ENCODE measurements around the gene PHACTR2.

Gene PHACTR2

DNA sequence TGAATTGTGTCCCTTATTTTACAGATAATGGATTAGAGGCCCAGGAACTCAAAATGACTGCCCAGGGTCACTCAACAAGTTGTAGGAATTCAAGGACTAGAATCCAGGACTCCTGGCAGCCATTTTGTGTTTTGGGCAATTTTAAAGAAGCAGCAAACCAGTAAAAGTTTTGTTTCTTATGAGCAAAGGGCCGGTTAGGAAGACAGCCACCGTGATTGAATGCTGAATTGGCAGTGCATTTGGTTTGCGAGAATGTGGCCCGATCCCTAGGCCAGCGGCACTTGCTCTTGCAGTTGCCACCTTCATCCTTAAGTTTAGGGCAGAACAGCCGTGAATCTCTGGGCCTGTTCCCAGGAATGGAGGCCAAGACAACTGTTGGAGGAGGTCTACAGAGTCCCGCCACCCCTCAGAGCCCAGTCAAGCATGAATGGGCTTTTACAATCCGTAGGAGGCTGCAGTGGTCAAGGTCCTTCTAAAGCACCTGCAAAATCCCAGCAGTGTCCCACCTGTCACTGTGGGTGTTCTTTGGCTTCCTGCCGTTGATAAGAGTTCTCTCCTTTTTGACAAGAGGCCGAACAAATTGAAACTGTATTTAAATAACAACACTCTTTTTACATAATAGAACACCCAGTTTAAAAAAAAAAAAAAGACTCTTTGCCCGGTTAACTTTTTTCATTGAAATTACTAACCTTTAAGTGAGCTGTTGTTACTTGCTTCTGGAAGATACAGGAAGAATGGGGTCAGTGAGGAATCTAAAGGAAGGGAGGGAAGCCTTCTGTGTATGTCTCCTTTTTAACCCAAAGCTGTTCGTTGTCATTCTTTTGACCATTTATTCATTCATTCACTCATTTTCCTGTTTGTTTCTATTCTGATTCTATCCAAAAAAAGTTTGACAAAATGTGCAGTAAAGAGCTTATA lies 68.7 kb downstream of the PHACTR2 start:
- no peak overlapping the region for H3K4me3 ChIP-seq (ENCODE audit: low read depth, low read length)
- no peak for DNase-seq (ENCODE audit: low read depth)
- TF ChIP-seq CTCF (IDR thresholded peaks at IDR 0.05; ENCODE audit: low read depth, low read length, missing control alignments) = no peak

- H3K4me3 ChIP-seq (ENCODE audit: low read depth, low read length) = no peak overlapping the region
- no peak for DNase-seq (ENCODE audit: low read depth)
- TF ChIP-seq CTCF (IDR thresholded peaks at IDR 0.05; ENCODE audit: low read depth, low read length, missing control alignments) = no peak
These were observed 69.6 kb downstream of the PHACTR2 start for GRCh38 chr6:143747347-143747842.

DNA sequence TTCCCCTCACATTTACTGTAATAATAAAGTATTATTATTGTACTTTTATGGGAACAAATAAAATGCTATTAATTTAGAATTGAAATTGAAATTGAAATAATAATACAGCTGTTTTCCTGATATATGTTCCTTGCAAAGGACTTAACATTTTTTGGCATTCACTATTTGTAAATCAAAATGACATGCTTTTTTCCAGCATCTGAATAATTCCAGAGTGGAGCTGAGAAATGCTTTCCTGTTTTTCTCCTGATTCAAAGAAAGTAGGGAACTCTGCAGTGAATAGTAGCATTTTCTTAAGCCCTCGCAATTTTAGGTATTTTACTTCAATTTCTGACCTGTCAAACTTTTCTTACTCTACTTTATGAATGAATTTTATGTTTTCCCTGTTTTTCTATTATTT lies 72.1 kb downstream of the PHACTR2 start:
- H3K4me3 ChIP-seq (ENCODE audit: low read depth, low read length) = no peak overlapping the region
- DNase-seq (ENCODE audit: low read depth) = no peak
- no peak for TF ChIP-seq CTCF (IDR thresholded peaks at IDR 0.05; ENCODE audit: low read depth, low read length, missing control alignments)

GRCh38 chr6:143750877-143751276 lies 73.1 kb downstream of the PHACTR2 start:
- DNase-seq (ENCODE audit: low read depth) = no peak
- no peak overlapping the region for H3K4me3 ChIP-seq (ENCODE audit: low read depth, low read length)
- TF ChIP-seq CTCF (IDR thresholded peaks at IDR 0.05; ENCODE audit: low read depth, low read length, missing control alignments) = no peak

- DNase-seq (ENCODE audit: low read depth) = no peak
- H3K4me3 ChIP-seq (ENCODE audit: low read depth, low read length) = no peak overlapping the region
- no peak for TF ChIP-seq CTCF (IDR thresholded peaks at IDR 0.05; ENCODE audit: low read depth, low read length, missing control alignments)
These were observed 74.7 kb downstream of the PHACTR2 start for GRCh38 chr6:143752459-143752858.

GRCh38 chr6:143753678-143754077 lies 75.9 kb downstream of the PHACTR2 start:
- no peak for TF ChIP-seq CTCF (IDR thresholded peaks at IDR 0.05; ENCODE audit: low read depth, low read length, missing control alignments)
- H3K4me3 ChIP-seq (ENCODE audit: low read depth, low read length) = no peak overlapping the region
- DNase-seq (ENCODE audit: low read depth) = no peak

Data from GM12864 (cell line).